OCI-LY3 (cell line): ENCODE measurements around the gene SRGAP1.

Experiments used
- H2AFZ ChIP-seq: fragments of 200-600, 300-600 bp; shearing (Covaris generic); 2 replicates; pipeline ENCODE4 v1.6.0; 2014; ENCODE audit warnings: antibody characterized with exemption, low read depth, low read length
- H3K27ac ChIP-seq: fragments of 200-600, 300-600 bp; sonication (generic); 2 replicates; pipeline ENCODE4 v1.5.1; 2014; ENCODE audit warnings: mild to moderate bottlenecking, low read length, moderate library complexity, mixed read lengths
- H3K27me3 ChIP-seq: fragments of 200-600, 300-600 bp; sonication (generic); 2 replicates; pipeline ENCODE4 v1.6.1; 2014; ENCODE audit warnings: low read depth, low read length, mixed read lengths
- H3K36me3 ChIP-seq: fragments of 200-600, 300-600 bp; sonication (generic); replicated peaks from 2 replicates; pipeline ENCODE3; 2014; ENCODE audit warnings: low read depth, low read length, mixed read lengths
- H3K4me1 ChIP-seq: fragments of 300-600, 200-600 bp; sonication (generic); 2 replicates; pipeline ENCODE4 v1.6.1; 2014; ENCODE audit warnings: low read length, mixed read lengths
- H3K4me2 ChIP-seq: fragments of 200-600, 300-600 bp; sonication (generic); 2 replicates; pipeline ENCODE4 v1.6.1; 2014; ENCODE audit warnings: low read length, mixed read lengths
- H3K4me3 ChIP-seq: fragments of 300-600, 200-600 bp; sonication (generic); 2 replicates; pipeline ENCODE4 v1.5.1; 2014; ENCODE audit warnings: antibody characterized with exemption, mild to moderate bottlenecking, low read length, moderate library complexity
- H3K79me2 ChIP-seq: fragments of 300-600, 200-600 bp; shearing (Covaris generic); 2 replicates; pipeline ENCODE4 v1.6.1; 2014; ENCODE audit warnings: mild to moderate bottlenecking, low read length, mixed read lengths
- H3K9ac ChIP-seq: fragments of 300-600, 200-600 bp; shearing (Covaris generic); 2 replicates; pipeline ENCODE4 v1.6.0; 2014; ENCODE audit warnings: mild to moderate bottlenecking, low read length, moderate library complexity
- H3K9me3 ChIP-seq: fragments of 200-600, 300-600 bp; shearing (Covaris generic); 2 replicates; pipeline ENCODE4 v1.6.1; 2014; ENCODE audit warnings: low read length, mixed read lengths; ENCODE audit not compliant: insufficient read depth
- H4K20me1 ChIP-seq: fragments of 200-600, 300-600 bp; sonication (generic); 2 replicates; pipeline ENCODE4 v1.6.1; 2016; ENCODE audit warnings: low read length, mixed read lengths; ENCODE audit not compliant: insufficient read depth
- EZH2phosphoT487 ChIP-seq: fragments of 200-600 bp; shearing (Covaris generic); IDR thresholded peaks from 2 replicates; pipeline ENCODE4 v1.6.1; 2018; ENCODE audit warnings: antibody characterized with exemption, mixed run types, low read depth
- TF ChIP-seq, protein P1 (sequence below): fragments of 200-600, 300-600 bp; sonication (generic); IDR thresholded peaks from 2 replicates; pipeline ENCODE4 v1.5.1; 2014; ENCODE audit warnings: antibody characterized with exemption, low read length, low read depth

SRGAP1 gene

DNA sequence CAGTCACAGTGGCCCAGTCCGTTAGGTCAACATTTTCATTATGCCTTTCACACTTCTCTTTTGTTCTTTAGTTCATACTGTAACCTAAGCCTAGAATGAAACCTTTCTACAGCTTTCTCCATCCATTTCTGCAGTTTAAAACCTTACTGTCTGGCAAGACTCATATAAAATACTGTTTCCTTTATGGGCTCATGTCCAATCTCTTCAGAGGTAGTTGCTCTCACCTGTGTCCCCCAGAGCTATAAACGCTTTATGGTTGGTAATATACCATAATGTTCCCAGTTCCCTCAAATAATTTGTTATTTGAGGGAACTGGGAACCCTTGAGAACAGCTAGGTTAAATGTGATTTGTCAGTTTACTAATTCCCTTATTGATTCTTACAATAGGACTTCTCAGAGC is 83.0 kb downstream of the SRGAP1 start:
- H3K9me3 ChIP-seq, result no peaks in the 10 kb centered on the region
- H3K27me3 ChIP-seq, result no peaks in the 10 kb centered on the region
- H4K20me1 ChIP-seq, result no peaks in the 10 kb centered on the region
- H3K4me1 ChIP-seq, result peaks cover 34% of the 10 kb centered on the region
- H3K4me2 ChIP-seq, result no peak overlapping the region
- H3K9ac ChIP-seq, result no peak overlapping the region
- no peak overlapping the region for H3K4me3 ChIP-seq
- no peak overlapping the region for H2AFZ ChIP-seq
- no peaks in the 10 kb centered on the region for H3K36me3 ChIP-seq
- no peak overlapping the region for H3K27ac ChIP-seq
- no peak for TF ChIP-seq EZH2phosphoT487
- TF ChIP-seq, protein P1, sequence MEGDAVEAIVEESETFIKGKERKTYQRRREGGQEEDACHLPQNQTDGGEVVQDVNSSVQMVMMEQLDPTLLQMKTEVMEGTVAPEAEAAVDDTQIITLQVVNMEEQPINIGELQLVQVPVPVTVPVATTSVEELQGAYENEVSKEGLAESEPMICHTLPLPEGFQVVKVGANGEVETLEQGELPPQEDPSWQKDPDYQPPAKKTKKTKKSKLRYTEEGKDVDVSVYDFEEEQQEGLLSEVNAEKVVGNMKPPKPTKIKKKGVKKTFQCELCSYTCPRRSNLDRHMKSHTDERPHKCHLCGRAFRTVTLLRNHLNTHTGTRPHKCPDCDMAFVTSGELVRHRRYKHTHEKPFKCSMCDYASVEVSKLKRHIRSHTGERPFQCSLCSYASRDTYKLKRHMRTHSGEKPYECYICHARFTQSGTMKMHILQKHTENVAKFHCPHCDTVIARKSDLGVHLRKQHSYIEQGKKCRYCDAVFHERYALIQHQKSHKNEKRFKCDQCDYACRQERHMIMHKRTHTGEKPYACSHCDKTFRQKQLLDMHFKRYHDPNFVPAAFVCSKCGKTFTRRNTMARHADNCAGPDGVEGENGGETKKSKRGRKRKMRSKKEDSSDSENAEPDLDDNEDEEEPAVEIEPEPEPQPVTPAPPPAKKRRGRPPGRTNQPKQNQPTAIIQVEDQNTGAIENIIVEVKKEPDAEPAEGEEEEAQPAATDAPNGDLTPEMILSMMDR, result no peak
- H3K79me2 ChIP-seq, result no peaks in the 10 kb centered on the region

DNA sequence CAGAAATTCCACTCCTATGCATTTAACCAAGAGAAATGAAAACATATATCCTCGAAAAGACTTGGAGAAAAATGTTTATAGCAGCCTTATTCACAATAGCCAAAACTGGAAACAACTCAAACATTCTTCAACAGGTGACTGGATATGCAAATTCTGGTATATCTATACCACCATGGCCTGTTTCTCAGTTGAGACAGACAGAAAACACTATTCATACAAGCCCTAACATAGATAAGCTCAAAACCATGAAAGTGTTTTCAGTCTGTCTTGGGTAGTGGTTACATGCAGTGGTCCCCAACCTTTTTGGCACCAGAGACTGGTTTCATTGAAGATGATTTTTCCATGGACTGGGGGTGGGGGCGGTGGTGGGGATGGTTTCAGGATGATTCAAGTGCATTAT is 83.8 kb downstream of the SRGAP1 start:
- Histone ChIP-seq H3K4me1 (peaks cover 34% of the 10 kb centered on the region), H3K9me3 (no peaks in the 10 kb centered on the region), H4K20me1 (no peaks in the 10 kb centered on the region), H2AFZ (no peak overlapping the region), H3K79me2 (no peaks in the 10 kb centered on the region), H3K27me3 (no peaks in the 10 kb centered on the region), H3K27ac (no peak overlapping the region), H3K36me3 (no peaks in the 10 kb centered on the region), H3K9ac (no peak overlapping the region), H3K4me2 (no peak overlapping the region), H3K4me3 (no peak overlapping the region)
- TF ChIP-seq EZH2phosphoT487, result no peak
- TF ChIP-seq, protein P1, result no peak

DNA sequence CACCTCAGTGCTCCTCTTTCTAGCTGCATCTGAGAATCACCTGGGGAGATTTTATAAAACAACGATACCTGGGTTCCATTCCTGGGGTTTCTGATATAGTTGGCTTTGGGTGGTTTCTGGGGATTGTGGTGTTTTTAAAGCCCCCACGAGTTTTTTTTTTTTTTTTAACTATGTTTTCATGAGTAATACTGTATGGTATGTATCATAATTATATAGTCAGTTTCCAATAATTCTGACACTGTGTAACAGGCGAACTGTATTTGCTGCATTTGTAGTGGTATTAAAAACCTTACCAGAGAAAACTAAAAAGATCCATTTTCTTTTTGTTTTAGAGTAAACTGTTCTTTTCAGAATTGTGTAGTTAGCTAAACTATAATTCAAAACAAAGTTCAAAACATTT is 84.9 kb downstream of the SRGAP1 start:
- H3K9me3 ChIP-seq, result no peaks in the 10 kb centered on the region
- H3K36me3 ChIP-seq, result no peaks in the 10 kb centered on the region
- H3K27ac ChIP-seq, result no peak overlapping the region
- H2AFZ ChIP-seq, result no peak overlapping the region
- no peak overlapping the region for H3K4me3 ChIP-seq
- no peak overlapping the region for H3K4me2 ChIP-seq
- no peak for TF ChIP-seq EZH2phosphoT487
- TF ChIP-seq, protein P1, result no peak
- H3K4me1 ChIP-seq, result peaks cover 34% of the 10 kb centered on the region
- no peaks in the 10 kb centered on the region for H3K27me3 ChIP-seq
- no peak overlapping the region for H3K9ac ChIP-seq
- H3K79me2 ChIP-seq, result no peaks in the 10 kb centered on the region
- no peaks in the 10 kb centered on the region for H4K20me1 ChIP-seq

DNA sequence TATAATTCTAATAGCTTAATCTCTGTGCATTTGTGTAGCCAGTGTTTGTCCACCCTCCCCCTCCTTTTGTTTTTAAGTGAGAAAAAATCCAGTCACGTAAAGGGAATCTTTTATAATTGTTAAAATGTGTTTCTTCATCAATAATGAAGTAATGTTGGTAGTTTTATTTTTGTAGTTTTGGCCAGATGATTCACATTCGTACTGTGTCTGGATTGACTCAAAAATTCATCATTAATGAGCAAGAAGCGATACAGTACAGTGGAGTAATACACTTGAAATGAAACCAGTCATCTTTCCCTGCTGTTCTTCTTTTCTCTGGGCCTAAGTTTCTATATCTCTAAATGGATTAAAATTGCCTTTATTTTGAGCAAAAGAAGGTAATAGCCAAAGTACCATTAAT is 86.5 kb downstream of the SRGAP1 start:
- Histone ChIP-seq H3K9me3 (no peaks in the 10 kb centered on the region), H3K4me2 (peak overlapping the region; percentile 46), H4K20me1 (no peaks in the 10 kb centered on the region), H3K4me1 (peaks cover 27% of the 10 kb centered on the region), H3K36me3 (no peaks in the 10 kb centered on the region), H2AFZ (no peak overlapping the region), H3K27me3 (no peaks in the 10 kb centered on the region), H3K4me3 (peak overlapping the region; percentile 17; the same call in 1 of the 2 replicates), H3K27ac (no peak overlapping the region), H3K79me2 (no peaks in the 10 kb centered on the region), H3K9ac (no peak overlapping the region)
- TF ChIP-seq, protein P1, result no peak
- no peak for TF ChIP-seq EZH2phosphoT487
